C4-2B (cell line): ENCODE results near the gene TFDP2.

Experiments used
- H3K27ac ChIP-seq: fragments of 450-650 bp; 2 replicates; pipeline ENCODE4 v1.5.1; 2017
- ZFX ChIP-seq: fragments of 450-650 bp; IDR thresholded peaks from 2 replicates; pipeline ENCODE4 v1.6.1; 2017
- TF ChIP-seq, protein P1 (sequence below): fragments of 450-650 bp; conservative IDR thresholded peaks from 2 replicates; pipeline ENCODE4 v1.5.1; 2017; ENCODE audit warnings: mild to moderate bottlenecking

TFDP2 gene

GRCh38 chr3:141940194-141940776 is 209.1 kb downstream of the TFDP2 start:
- peak overlapping the region; percentile 75 for H3K27ac ChIP-seq
- no peak for TF ChIP-seq ZFX

- peak overlapping the region; percentile 75 for H3K27ac ChIP-seq
- no peak for TF ChIP-seq ZFX
- TF ChIP-seq, protein P1, sequence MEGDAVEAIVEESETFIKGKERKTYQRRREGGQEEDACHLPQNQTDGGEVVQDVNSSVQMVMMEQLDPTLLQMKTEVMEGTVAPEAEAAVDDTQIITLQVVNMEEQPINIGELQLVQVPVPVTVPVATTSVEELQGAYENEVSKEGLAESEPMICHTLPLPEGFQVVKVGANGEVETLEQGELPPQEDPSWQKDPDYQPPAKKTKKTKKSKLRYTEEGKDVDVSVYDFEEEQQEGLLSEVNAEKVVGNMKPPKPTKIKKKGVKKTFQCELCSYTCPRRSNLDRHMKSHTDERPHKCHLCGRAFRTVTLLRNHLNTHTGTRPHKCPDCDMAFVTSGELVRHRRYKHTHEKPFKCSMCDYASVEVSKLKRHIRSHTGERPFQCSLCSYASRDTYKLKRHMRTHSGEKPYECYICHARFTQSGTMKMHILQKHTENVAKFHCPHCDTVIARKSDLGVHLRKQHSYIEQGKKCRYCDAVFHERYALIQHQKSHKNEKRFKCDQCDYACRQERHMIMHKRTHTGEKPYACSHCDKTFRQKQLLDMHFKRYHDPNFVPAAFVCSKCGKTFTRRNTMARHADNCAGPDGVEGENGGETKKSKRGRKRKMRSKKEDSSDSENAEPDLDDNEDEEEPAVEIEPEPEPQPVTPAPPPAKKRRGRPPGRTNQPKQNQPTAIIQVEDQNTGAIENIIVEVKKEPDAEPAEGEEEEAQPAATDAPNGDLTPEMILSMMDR, result no peak
Measured at GRCh38 chr3:141939759-141940158, 209.6 kb downstream of the TFDP2 start.

GRCh38 chr3:141938011-141938500 is 211.3 kb downstream of the TFDP2 start:
- no peak overlapping the region for H3K27ac ChIP-seq
- TF ChIP-seq ZFX, result no peak
- TF ChIP-seq, protein P1, result no peak

- no peak for TF ChIP-seq ZFX
- TF ChIP-seq, protein P1, result no peak
- H3K27ac ChIP-seq, result no peak overlapping the region
Measured at GRCh38 chr3:141934354-141934753, 215.0 kb downstream of the TFDP2 start.

DNA sequence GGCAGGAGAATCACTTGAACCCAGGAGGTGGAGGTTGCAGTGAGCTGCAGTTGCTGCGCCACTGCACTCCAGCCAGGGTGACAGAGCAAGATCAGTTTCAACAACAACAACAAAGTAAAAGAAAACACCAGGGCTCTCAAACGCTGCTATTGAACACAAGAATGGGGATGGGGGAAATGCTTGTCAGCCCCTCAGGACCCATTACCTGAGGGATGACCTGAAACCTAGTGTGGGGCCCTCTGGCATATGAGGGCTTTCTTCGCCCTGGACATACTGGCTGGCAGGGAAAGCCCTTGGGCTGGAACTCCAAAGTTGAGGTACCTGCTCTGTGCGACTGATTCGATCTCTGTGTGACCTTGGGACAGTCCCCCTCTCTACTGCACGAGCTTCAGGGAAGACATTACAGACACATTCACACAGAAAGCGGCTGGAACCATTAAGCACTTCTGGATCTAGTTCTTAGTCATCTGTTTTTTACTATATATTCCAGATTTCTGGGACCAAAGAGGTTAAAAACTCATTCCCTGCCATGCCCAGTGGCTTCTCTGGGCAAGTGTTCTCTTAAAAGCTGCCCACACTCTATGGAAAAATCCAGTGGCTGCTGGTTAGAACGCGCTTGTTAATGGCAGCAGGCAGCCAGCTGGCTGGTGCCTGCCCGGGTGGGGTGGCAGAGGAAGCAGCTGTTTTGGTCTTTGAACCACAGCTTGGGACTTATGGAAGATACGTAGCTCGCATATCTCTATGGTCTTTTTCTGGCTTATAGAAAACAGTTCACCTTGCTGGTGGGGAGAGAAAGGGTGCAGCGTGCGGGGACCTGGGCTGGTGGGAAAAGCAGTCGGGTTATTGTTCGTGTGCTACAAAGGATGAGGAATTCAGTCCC is 215.7 kb downstream of the TFDP2 start:
- no peak for TF ChIP-seq ZFX
- TF ChIP-seq, protein P1, result no peak
- H3K27ac ChIP-seq, result no peak overlapping the region

- TF ChIP-seq, protein P1, result no peak
- no peak overlapping the region for H3K27ac ChIP-seq
Measured at GRCh38 chr3:141930801-141931200, 218.5 kb downstream of the TFDP2 start.

DNA sequence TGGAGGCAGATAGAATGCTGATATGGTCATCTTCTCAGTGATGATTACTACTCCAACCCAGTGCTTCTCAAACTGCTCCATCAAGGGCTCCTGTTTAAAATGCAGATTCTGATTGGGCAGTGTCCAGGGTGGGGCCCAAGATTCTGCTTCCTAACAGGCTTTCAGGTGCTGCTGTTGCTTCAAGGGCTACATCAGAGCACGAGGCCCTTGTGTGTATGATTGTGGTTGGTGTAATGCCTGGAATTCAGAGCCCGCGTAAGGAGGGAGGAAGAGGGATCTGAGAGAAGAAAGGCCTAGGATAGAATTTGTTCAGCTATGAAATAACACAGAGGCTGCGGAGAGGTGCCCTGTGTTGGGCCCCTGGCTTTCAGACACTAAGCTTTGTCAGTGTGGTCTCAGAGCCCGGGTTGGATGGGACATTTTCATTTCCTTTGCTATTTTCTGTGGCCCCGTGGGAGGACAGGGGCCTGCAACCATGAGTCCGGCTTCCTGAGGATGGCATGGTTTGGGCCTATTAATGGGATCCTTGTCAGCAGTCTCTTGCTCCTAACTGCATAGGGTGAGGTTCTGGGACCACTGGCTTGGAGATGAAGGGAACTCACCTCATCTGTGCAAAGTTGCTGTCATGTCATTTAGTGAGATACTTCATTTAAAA is 219.9 kb downstream of the TFDP2 start:
- no peak for TF ChIP-seq ZFX
- TF ChIP-seq, protein P1, result no peak
- no peak overlapping the region for H3K27ac ChIP-seq
